Neural progenitor cell (in vitro differentiated cells): Measurements from ENCODE around the gene OTUD3. TPM values are rescaled to one million over a fixed set of nuclear protein-coding genes. Genes with fewer than 3 reads are reported as not detected.

Experiments used
- DNase-seq: peaks from one replicate; pipeline ENCODE4 v3.0.0-alpha.2; 2016; ENCODE audit warnings: low spot score
- H2AFZ ChIP-seq: fragments of 200-600 bp; sonication (generic); replicated peaks from 2 replicates; pipeline ENCODE4 v1.6.1; 2016; ENCODE audit warnings: antibody characterized with exemption
- H3F3A ChIP-seq: fragments of 200-600 bp; sonication (generic); 2 replicates; pipeline ENCODE4 v1.6.1; 2016; ENCODE audit warnings: antibody characterized with exemption, low read depth
- H3K27ac ChIP-seq: fragments of 200-600 bp; sonication (generic); 2 replicates; pipeline ENCODE4 v1.5.1; 2016; ENCODE audit warnings: mild to moderate bottlenecking
- H3K27me3 ChIP-seq: fragments of 200-600 bp; sonication (generic); 2 replicates; pipeline ENCODE4 v1.6.1; 2016; ENCODE audit warnings: mild to moderate bottlenecking, moderate library complexity
- H3K36me3 ChIP-seq: fragments of 200-600 bp; sonication (generic); 2 replicates; pipeline ENCODE4 v1.5.1; 2016
- H3K4me1 ChIP-seq: fragments of 200-600 bp; sonication (generic); 2 replicates; pipeline ENCODE4 v1.6.1; 2016; ENCODE audit warnings: mixed run types
- H3K4me2 ChIP-seq: fragments of 200-600 bp; sonication (generic); 2 replicates; pipeline ENCODE4 v1.6.1; 2016
- H3K4me3 ChIP-seq: fragments of 200-600 bp; sonication (generic); 2 replicates; pipeline ENCODE4 v1.5.1; 2016
- H3K79me2 ChIP-seq: fragments of 200-600 bp; sonication (generic); 2 replicates; pipeline ENCODE4 v1.6.1; 2016; ENCODE audit warnings: low read depth
- H3K9ac ChIP-seq: fragments of 200-600 bp; sonication (generic); 2 replicates; pipeline ENCODE4 v1.6.1; 2016
- H3K9me3 ChIP-seq: fragments of 200-600 bp; sonication (generic); 2 replicates; pipeline ENCODE4 v1.5.1; 2016; ENCODE audit warnings: low read depth
- H4K20me1 ChIP-seq: fragments of 200-600 bp; sonication (generic); 2 replicates; pipeline ENCODE4 v1.6.1; 2016; ENCODE audit warnings: low read depth
- H3K27ac Mint-ChIP-seq: 3 replicates; pipeline ENCODE4 v1.8.0; 2021; ENCODE audit warnings: mixed read lengths
- H3K27me3 Mint-ChIP-seq: 2 replicates; pipeline ENCODE4 v1.8.0; 2022; ENCODE audit warnings: low read depth, mild to moderate bottlenecking, inconsistent platforms, moderate library complexity, mixed read lengths; ENCODE audit not compliant: insufficient read depth
- H3K36me3 Mint-ChIP-seq: 3 replicates; pipeline ENCODE4 v1.8.0; 2021; ENCODE audit warnings: mixed read lengths
- H3K4me1 Mint-ChIP-seq: 3 replicates; pipeline ENCODE4 v1.8.0; 2021; ENCODE audit warnings: mixed read lengths
- H3K4me3 Mint-ChIP-seq: 3 replicates; pipeline ENCODE4 v1.8.0; 2021; ENCODE audit warnings: mild to moderate bottlenecking, moderate library complexity, mixed read lengths
- H3K9me3 Mint-ChIP-seq: 3 replicates; pipeline ENCODE4 v1.8.0; 2020; ENCODE audit warnings: mixed read lengths
- EZH2 ChIP-seq: fragments of 200-600 bp; sonication (generic); IDR thresholded peaks from 2 replicates; pipeline ENCODE4 v1.6.1; 2017; ENCODE audit warnings: antibody characterized with exemption, mild to moderate bottlenecking, moderate library complexity
- EZH2phosphoT487 ChIP-seq: fragments of 200-600 bp; sonication (generic); IDR thresholded peaks from 2 replicates; pipeline ENCODE4 v1.6.1; 2017; ENCODE audit warnings: antibody characterized with exemption
- total RNA-seq: library from RNA; depleted of rRNA; stranded (reverse); fragments of >200 nt; gene quantifications from 2 replicates; pipeline ENCODE4 v1.2.3, GENCODE V29; 2015; ENCODE audit warnings: low replicate concordance
- TF ChIP-seq, protein P1 (sequence below): fragments of 200-600 bp; sonication (generic); IDR thresholded peaks from 2 replicates; pipeline ENCODE4 v1.5.1; 2017; ENCODE audit warnings: antibody characterized with exemption, mild to moderate bottlenecking

The OTUD3 gene, protein sequence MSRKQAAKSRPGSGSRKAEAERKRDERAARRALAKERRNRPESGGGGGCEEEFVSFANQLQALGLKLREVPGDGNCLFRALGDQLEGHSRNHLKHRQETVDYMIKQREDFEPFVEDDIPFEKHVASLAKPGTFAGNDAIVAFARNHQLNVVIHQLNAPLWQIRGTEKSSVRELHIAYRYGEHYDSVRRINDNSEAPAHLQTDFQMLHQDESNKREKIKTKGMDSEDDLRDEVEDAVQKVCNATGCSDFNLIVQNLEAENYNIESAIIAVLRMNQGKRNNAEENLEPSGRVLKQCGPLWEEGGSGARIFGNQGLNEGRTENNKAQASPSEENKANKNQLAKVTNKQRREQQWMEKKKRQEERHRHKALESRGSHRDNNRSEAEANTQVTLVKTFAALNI
- 22.3 and 28.6 TPM in 2 replicates for total RNA-seq

DNA sequence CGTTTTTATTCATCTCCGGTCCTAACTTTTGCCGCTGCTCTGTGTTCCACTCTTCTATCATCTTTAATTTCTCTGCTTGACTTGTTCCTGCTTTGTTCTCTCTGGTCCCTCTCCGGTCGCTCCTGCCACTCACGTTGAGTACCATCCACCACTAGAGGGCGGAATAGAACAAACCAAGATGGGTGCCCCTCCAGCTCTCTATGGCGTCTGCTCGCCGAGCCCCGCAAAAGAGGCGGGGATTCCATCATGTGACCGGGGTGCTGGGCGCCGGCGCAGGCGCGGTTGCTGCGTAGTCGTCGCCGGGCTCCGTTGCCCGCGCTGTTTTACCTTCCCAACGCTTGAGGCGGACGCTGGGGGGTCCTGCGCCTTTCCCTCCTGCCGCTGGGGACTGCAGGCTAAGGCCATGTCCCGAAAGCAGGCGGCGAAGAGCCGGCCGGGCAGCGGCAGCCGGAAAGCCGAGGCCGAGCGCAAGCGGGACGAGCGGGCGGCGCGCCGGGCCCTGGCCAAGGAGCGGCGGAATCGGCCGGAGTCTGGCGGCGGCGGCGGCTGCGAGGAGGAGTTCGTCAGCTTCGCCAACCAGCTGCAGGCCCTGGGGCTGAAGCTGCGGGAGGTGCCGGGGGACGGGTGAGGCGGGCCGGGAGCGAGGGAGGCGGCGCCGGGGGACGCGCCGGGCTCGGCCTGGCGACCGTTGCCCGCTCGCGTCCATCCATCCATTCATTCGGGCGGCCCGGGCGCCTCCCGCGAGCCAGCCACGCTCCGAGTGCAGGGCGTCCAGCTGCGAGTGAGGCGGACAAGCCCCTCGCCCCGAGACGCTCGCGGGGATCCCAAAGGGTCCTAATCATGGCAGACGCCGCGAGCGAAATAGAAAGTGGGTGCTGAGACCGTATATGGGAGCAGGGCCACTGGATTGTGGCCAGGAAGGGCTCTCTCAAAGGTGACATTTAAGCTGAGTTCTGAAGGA, at the start of gene OTUD3:
OTUD3 (plus strand) TSS at position 285 of the 961 bp plus-strand sequence; CDS start at position 404, 119 bp downstream.
- TF ChIP-seq, protein P1, sequence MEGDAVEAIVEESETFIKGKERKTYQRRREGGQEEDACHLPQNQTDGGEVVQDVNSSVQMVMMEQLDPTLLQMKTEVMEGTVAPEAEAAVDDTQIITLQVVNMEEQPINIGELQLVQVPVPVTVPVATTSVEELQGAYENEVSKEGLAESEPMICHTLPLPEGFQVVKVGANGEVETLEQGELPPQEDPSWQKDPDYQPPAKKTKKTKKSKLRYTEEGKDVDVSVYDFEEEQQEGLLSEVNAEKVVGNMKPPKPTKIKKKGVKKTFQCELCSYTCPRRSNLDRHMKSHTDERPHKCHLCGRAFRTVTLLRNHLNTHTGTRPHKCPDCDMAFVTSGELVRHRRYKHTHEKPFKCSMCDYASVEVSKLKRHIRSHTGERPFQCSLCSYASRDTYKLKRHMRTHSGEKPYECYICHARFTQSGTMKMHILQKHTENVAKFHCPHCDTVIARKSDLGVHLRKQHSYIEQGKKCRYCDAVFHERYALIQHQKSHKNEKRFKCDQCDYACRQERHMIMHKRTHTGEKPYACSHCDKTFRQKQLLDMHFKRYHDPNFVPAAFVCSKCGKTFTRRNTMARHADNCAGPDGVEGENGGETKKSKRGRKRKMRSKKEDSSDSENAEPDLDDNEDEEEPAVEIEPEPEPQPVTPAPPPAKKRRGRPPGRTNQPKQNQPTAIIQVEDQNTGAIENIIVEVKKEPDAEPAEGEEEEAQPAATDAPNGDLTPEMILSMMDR, result peak; percentile 86
- TF ChIP-seq EZH2phosphoT487, result no peak
- no peak for TF ChIP-seq EZH2
- Histone ChIP-seq H3K27me3 (no peaks in the 10 kb centered on the region), H3K4me2 (peak within 1 kb of the TSS; percentile 92), H3K27ac (peak within 1 kb of the TSS; percentile 43), H3F3A (peaks cover 5% of the 10 kb centered on the region), H3K36me3 (no peaks in the 10 kb centered on the region), H3K4me3 (peak within 1 kb of the TSS; percentile 91), H3K9ac (peak within 1 kb of the TSS; percentile 62), H2AFZ (peak within 1 kb of the TSS; percentile 88), H3K79me2 (peaks cover 50% of the 10 kb centered on the region), H3K4me1 (peaks cover 7% of the 10 kb centered on the region), H3K9me3 (no peaks in the 10 kb centered on the region), H4K20me1 (peaks cover 42% of the 10 kb centered on the region)
- Mint-ChIP-seq H3K4me1 (peaks cover 26% of the 10 kb centered on the region), H3K27me3 (no peaks in the 10 kb centered on the region), H3K9me3 (no peaks in the 10 kb centered on the region), H3K4me3 (peak within 1 kb of the TSS; percentile 91), H3K36me3 (peaks cover 2% of the 10 kb centered on the region), H3K27ac (peak within 1 kb of the TSS; percentile 46)
- peak; percentile 100 for DNase-seq

DNA sequence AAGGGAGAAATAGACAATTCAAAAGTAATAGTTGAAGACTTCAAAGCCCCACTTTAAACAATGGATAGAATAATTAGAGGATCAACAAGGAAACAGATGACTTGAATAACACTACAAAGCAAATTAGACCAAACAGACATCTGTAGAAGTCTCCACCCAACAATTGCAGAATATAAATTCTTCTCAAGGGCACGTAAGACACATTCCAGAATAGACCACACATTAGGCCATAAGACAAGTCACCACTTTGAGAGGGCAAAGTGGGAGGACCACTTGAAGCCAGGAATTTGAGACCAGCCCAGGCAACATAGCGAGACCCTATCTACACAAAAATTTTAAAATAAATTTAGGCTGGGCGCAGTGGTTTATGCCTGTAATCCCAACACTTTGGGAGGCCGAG, 46.6 kb upstream of the OTUD3 start:
- H3K27me3 ChIP-seq, result no peaks in the 10 kb centered on the region
- H2AFZ ChIP-seq, result no peak overlapping the region
- H3K79me2 ChIP-seq, result no peaks in the 10 kb centered on the region
- no peaks in the 10 kb centered on the region for H3K9me3 ChIP-seq
- no peaks in the 10 kb centered on the region for H3K4me1 ChIP-seq
- H3F3A ChIP-seq, result no peaks in the 10 kb centered on the region
- no peak overlapping the region for H3K4me2 ChIP-seq
- H3K27ac ChIP-seq, result no peak overlapping the region
- no peaks in the 10 kb centered on the region for H3K9me3 Mint-ChIP-seq
- H3K4me3 ChIP-seq, result no peak overlapping the region
- H3K36me3 ChIP-seq, result no peaks in the 10 kb centered on the region
- no peaks in the 10 kb centered on the region for H3K4me1 Mint-ChIP-seq
- no peak overlapping the region for H3K27ac Mint-ChIP-seq
- TF ChIP-seq, protein P1, result no peak
- no peak for TF ChIP-seq EZH2
- no peak for TF ChIP-seq EZH2phosphoT487
- H4K20me1 ChIP-seq, result no peaks in the 10 kb centered on the region
- H3K9ac ChIP-seq, result no peak overlapping the region
- DNase-seq, result no peak
- H3K36me3 Mint-ChIP-seq, result no peaks in the 10 kb centered on the region
- H3K4me3 Mint-ChIP-seq, result no peak overlapping the region
- no peaks in the 10 kb centered on the region for H3K27me3 Mint-ChIP-seq

DNA sequence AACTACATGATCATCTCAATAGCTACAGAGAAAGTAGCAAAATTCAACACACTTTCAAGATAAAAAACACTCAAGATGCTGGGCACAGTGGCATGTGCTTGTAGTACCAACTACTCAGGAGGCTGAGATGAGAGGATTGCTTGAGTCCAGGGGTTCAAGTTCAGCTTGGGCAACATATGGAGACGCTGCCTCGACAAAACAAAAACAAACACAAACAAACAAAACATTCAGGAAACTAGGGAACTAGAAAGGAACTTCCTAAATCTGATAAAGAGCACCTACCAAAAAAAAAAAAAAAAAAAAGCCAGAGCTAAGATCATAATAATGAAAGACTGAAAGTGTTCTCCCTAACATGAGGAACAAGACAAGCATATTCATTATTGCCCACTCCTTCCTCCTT, 44.3 kb upstream of the OTUD3 start:
- TF ChIP-seq EZH2phosphoT487 (no peak), EZH2 (no peak)
- TF ChIP-seq, protein P1, result no peak
- H3K9me3 ChIP-seq, result no peaks in the 10 kb centered on the region
- peaks cover 5% of the 10 kb centered on the region for H3K27me3 Mint-ChIP-seq

More for the DNA sequence above, 44.3 kb upstream of the OTUD3 start:
- H3K27ac ChIP-seq, result no peak overlapping the region
- no peak for DNase-seq
- Mint-ChIP-seq H3K9me3 (no peaks in the 10 kb centered on the region), H3K4me1 (no peaks in the 10 kb centered on the region), H3K27ac (no peak overlapping the region), H3K36me3 (no peaks in the 10 kb centered on the region), H3K4me3 (no peak overlapping the region)
- H3K4me1 ChIP-seq, result no peaks in the 10 kb centered on the region
- H3K4me3 ChIP-seq, result no peak overlapping the region
- H3K27me3 ChIP-seq, result no peaks in the 10 kb centered on the region
- no peak overlapping the region for H2AFZ ChIP-seq
- H3K9ac ChIP-seq, result no peak overlapping the region
- no peaks in the 10 kb centered on the region for H3K36me3 ChIP-seq
- no peaks in the 10 kb centered on the region for H3K79me2 ChIP-seq
- no peak overlapping the region for H3K4me2 ChIP-seq
- H4K20me1 ChIP-seq, result no peaks in the 10 kb centered on the region
- H3F3A ChIP-seq, result no peaks in the 10 kb centered on the region
